GM03348 (cell line): ENCODE data around the gene AFTPH.

ENCODE experiments used
- DNase-seq: peaks from one replicate; pipeline ENCODE4 v3.0.0; 2012; ENCODE audit warnings: low spot score

AFTPH gene

GRCh38 chr2:64634345-64635267 is 110.5 kb downstream of the AFTPH start:
- DNase-seq = peak; percentile 40

GRCh38 chr2:64635976-64636911 is 112.1 kb downstream of the AFTPH start:
- DNase-seq = no peak

- no peak for DNase-seq
These were observed 113.0 kb downstream of the AFTPH start for GRCh38 chr2:64637000-64637635.

GRCh38 chr2:64637931-64638330 is 113.8 kb downstream of the AFTPH start:
- peak; percentile 23 for DNase-seq

GRCh38 chr2:64638502-64639120 is 114.5 kb downstream of the AFTPH start:
- DNase-seq = no peak

GRCh38 chr2:64639691-64640090 is 115.6 kb downstream of the AFTPH start:
- DNase-seq = no peak

- peak; percentile 23 for DNase-seq
These were observed 116.3 kb downstream of the AFTPH start for GRCh38 chr2:64640153-64641044.

- DNase-seq = no peak
These were observed 117.5 kb downstream of the AFTPH start for GRCh38 chr2:64641599-64641998.
